ENCODE data around the gene TBL1XR1. TPM values are rescaled to one million over a fixed set of nuclear protein-coding genes. Genes with fewer than 3 reads are reported as not detected.

Gene TBL1XR1
- total RNA-seq, 1 donor from 2014 or later, result 153 TPM

DNA sequence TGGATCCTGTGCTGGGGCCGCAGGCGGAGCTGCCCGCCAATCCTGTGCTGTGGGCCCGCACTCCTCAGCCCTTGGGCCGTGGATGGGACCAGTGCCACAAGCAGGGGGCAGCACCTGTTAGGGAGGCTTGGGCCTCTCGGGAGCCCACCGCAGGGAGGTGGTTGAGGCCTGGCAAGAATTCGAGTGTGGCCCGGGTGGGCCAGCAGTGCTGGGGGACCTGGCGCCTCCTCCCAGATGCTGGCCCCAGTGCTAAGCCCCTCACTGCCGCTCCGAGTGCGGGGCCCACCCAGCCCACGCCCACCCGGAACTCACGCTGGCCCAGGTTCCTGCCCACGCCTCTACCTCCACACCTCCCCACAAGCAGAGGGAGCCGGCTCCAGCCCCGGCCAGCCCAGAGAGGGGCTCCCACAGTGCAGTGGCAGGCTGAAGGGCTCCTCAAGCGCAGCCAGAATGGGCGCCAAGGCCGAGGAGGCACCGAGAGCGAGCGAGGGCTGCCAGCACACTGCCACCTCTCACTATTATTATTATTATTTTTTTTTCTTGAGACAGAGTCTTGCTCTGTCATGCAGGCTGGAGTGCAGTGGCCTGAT, 31.4 kb upstream of the TBL1XR1 start:
- TF ChIP-seq, protein P1, sequence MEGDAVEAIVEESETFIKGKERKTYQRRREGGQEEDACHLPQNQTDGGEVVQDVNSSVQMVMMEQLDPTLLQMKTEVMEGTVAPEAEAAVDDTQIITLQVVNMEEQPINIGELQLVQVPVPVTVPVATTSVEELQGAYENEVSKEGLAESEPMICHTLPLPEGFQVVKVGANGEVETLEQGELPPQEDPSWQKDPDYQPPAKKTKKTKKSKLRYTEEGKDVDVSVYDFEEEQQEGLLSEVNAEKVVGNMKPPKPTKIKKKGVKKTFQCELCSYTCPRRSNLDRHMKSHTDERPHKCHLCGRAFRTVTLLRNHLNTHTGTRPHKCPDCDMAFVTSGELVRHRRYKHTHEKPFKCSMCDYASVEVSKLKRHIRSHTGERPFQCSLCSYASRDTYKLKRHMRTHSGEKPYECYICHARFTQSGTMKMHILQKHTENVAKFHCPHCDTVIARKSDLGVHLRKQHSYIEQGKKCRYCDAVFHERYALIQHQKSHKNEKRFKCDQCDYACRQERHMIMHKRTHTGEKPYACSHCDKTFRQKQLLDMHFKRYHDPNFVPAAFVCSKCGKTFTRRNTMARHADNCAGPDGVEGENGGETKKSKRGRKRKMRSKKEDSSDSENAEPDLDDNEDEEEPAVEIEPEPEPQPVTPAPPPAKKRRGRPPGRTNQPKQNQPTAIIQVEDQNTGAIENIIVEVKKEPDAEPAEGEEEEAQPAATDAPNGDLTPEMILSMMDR (conservative IDR thresholded peaks at IDR 0.05), result no peak

DNA sequence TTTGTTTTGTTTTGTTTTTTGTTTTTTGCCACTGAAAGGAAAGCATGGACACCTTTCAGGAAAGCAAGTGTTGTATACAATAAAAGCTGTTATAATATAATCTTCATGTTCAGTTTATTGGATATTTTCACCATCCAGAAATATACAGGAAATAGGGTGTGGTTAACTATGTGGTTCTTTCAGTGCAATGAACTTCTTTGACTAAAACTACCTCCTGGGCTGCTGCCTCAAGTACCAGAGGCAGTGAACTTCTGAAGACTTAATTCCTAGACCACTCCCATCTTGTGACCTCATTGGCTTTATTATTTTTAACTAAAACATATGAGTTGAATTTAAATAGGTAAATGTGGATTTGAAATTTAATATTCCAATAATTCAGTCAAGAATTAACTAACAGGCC, 27.1 kb upstream of the TBL1XR1 start:
- Mint-ChIP-seq H3K4me1 (peaks cover 4% of the 10 kb centered on the region), H3K4me3 (no peak overlapping the region), H3K9me3 (peaks cover 3% of the 10 kb centered on the region), H3K27ac (ENCODE audit: unreplicated experiment) (no peak overlapping the region), H3K27me3 (ENCODE audit: low read depth) (no peaks in the 10 kb centered on the region), H3K36me3 (ENCODE audit: low read depth) (peaks cover 3% of the 10 kb centered on the region)
- DNase-seq (ENCODE audit: low read depth, low spot score), result no peak
- TF ChIP-seq, protein P1 (conservative IDR thresholded peaks at IDR 0.05), result no peak

More for the DNA sequence above, 31.4 kb upstream of the TBL1XR1 start:
- peaks cover 7% of the 10 kb centered on the region for H3K36me3 Mint-ChIP-seq (ENCODE audit: low read depth)
- DNase-seq (ENCODE audit: low read depth, low spot score), result no peak
- H3K4me1 Mint-ChIP-seq, result peaks cover 12% of the 10 kb centered on the region
- no peak overlapping the region for H3K4me3 Mint-ChIP-seq
- no peaks in the 10 kb centered on the region for H3K27me3 Mint-ChIP-seq (ENCODE audit: low read depth)
- peaks cover 3% of the 10 kb centered on the region for H3K9me3 Mint-ChIP-seq
- no peak overlapping the region for H3K27ac Mint-ChIP-seq (ENCODE audit: unreplicated experiment)

DNA sequence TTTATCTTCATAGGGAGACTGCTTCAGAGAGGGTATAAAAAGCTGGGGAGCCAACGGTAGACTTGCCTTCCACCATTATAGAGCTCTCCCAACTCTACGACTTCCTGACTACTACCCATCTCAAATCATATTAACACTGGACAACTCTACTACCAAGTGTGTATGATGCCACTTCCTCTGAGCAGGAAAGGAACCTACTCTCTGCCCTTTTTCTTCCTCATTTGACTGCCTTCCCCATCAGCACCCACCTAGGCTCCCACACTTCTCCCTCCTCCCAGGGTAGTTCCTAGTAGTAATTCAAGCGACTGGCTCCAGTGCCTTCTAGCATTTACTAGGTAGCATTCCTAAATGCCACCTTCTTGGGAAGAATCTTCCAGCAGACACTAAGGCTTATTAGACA, 24.5 kb upstream of the TBL1XR1 start:
- Mint-ChIP-seq H3K4me1 (no peaks in the 10 kb centered on the region), H3K4me3 (no peak overlapping the region), H3K36me3 (ENCODE audit: low read depth) (no peaks in the 10 kb centered on the region), H3K27me3 (ENCODE audit: low read depth) (no peaks in the 10 kb centered on the region), H3K9me3 (no peaks in the 10 kb centered on the region), H3K27ac (ENCODE audit: unreplicated experiment) (no peak overlapping the region)
- TF ChIP-seq, protein P1 (conservative IDR thresholded peaks at IDR 0.05), result no peak
- no peak for DNase-seq (ENCODE audit: low read depth, low spot score)

DNA sequence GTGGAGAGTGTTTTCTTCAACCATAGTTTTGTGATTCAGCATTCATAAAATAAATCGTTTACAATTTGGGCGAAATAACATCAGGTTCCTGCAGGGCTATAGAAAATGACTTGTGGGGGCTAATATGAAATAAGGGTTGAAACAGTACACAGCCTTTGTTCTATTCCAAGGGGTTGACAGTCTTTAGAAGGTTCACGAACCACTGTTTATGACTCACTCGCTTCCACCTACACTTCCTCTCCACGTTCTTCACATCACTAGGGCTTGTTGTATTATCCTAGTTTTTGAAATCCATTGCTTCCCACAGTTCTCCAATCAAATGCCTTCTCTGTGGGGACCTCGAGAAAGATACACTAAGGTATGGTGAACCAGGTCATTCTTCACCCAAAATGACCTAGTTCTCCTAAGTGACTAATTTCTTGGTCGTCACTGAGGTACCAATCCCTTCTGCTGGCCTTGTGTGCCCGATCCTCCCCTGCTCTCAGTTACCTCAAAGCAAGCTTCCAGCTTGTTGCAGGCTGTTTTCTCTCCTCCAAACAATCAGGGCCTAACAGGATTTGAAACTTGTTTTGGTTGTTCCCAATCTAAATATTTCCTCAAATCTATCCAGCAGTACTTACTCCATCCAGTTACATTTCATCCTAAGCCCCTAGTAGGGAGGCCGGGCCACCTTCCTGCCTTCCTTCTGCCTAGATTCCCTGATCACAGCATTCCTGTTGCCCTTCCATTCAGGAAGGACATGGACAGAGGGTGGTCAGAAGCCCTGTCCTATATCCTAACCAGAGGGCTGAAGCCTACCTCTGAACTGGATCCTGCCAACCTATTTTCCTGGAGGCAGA, 23.1 kb upstream of the TBL1XR1 start:
- Mint-ChIP-seq H3K36me3 (ENCODE audit: low read depth) (no peaks in the 10 kb centered on the region), H3K4me1 (no peaks in the 10 kb centered on the region), H3K9me3 (no peaks in the 10 kb centered on the region), H3K27me3 (ENCODE audit: low read depth) (no peaks in the 10 kb centered on the region), H3K4me3 (no peak overlapping the region), H3K27ac (ENCODE audit: unreplicated experiment) (peak overlapping the region; percentile 4)
- TF ChIP-seq, protein P1 (conservative IDR thresholded peaks at IDR 0.05), result no peak
- DNase-seq (ENCODE audit: low read depth, low spot score), result no peak

DNA sequence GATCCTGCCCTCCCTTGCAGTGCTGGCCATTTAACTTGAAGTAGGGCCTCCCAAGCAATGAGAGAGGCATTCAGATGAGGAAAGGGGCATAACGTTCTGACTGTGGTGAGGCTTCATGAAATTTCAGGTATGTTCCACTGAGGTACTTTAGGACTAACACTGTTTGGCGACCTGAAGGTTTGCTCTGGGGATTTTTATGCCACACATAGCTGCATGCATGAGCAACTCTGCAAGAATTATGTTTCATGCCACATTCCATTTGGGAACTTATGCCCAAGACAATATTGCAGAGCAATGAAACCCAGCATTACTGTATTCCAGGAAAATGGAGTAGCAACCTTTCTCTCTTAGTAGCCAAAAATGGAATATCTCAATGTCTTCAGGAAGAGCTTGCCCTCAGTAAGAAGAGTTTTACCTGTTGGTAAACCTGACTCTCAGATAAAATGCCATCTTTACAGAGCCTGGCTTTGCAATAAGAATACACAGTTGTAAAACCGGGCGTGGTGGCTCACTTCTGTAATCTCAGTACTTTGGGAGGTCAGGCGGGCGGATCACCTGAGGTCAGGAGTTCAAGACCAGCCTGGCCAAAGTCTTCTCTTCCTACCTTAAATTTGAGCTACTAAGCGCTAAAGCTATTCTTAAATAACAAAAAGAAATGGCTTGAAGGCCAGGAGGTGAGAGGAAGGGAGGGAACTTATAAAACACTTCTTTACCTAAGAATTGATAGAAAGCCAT, 16.7 kb upstream of the TBL1XR1 start:
- Mint-ChIP-seq H3K27ac (ENCODE audit: unreplicated experiment) (no peak overlapping the region), H3K9me3 (no peaks in the 10 kb centered on the region), H3K27me3 (ENCODE audit: low read depth) (no peaks in the 10 kb centered on the region), H3K4me3 (no peak overlapping the region), H3K36me3 (ENCODE audit: low read depth) (no peaks in the 10 kb centered on the region), H3K4me1 (peaks cover 10% of the 10 kb centered on the region)
- no peak for DNase-seq (ENCODE audit: low read depth, low spot score)
- TF ChIP-seq, protein P1 (conservative IDR thresholded peaks at IDR 0.05), result no peak

Measured in neural crest cell (in vitro differentiated cells).